ENCODE measurements around the gene PSIP1.

- TF ChIP-seq ZFP30 (CRISPR knock-in tag; IDR thresholded peaks at IDR 0.05) (no peak), BACH2 (CRISPR knock-in tag; IDR thresholded peaks at IDR 0.05; ENCODE audit: borderline replicate concordance) (no peak), ZFP3 (CRISPR knock-in tag; IDR thresholded peaks at IDR 0.05) (no peak), GLIS3 (CRISPR knock-in tag; IDR thresholded peaks at IDR 0.05) (no peak), PATZ1 (CRISPR knock-in tag; IDR thresholded peaks at IDR 0.05; ENCODE audit: borderline replicate concordance) (no peak), ISL1 (CRISPR knock-in tag; IDR thresholded peaks at IDR 0.05) (no peak), RARB (CRISPR knock-in tag; IDR thresholded peaks at IDR 0.05) (no peak), ZNF8 (CRISPR knock-in tag; IDR thresholded peaks at IDR 0.05) (no peak), ZNF565 (CRISPR knock-in tag; conservative IDR thresholded peaks at IDR 0.05; ENCODE audit: low read depth) (no peak), TOX (CRISPR knock-in tag; IDR thresholded peaks at IDR 0.05; ENCODE audit: borderline replicate concordance) (no peak), OSR1 (CRISPR knock-in tag; IDR thresholded peaks at IDR 0.05) (no peak)
Observed at GRCh38 chr9:15505921-15506320, 4.8 kb downstream of the PSIP1 start.
